Measurements from ENCODE around the gene PSMG3.

Gene PSMG3

DNA sequence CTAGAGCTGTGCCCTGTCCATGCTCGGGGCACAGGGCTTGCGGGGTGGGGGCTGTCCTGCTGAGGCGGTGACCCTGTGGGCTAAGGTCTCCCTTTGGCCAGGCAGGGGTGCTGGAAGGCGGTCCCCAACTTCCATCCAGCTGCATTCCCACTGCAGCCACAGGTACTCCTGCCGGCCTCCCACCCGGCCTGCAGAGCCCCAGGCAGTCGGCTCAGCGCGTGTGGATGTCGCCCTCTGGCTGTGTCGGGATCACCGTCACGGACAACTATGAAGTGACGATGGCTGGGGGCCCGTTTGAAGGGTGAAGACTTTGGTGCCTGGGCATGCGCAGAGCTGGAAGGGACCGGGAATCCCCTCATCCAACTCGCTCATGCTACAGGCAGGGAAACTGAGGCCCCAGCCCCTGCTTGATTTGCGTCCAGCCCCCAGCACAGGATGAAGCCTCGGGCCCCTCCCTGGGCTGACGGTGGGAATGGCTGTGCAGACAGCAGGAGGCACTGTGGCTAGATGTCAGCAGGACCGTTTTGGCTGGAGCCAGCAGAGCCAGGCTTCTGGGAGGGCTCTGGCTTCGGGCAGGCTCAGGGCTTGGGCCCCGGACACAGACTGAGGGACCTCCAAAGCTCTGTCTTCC is 11.5 kb downstream of the PSMG3 start:
- DNase-seq = no peak
- ATAC-seq = no peak

DNA sequence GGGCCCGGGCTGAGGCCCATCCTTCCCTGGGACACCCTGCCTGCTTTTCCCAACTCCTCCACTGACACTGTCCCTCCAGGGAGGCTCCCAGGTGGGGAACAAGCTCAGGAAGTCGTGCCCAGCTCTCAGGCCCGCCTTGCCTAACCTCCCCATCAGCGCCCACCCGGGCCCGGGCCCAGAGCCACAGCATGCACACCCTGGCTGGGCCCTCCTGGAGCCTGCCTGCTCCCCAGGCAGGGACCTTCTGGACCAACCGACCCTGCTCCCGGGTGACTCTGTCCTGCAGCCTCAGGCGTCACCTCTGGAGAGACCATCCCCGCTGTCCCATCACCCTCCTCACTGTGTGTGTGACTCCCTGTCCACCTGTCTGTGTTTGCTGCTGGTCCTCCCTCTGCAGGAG is 12.1 kb downstream of the PSMG3 start:
- DNase-seq = no peak
- ATAC-seq = no peak

DNA sequence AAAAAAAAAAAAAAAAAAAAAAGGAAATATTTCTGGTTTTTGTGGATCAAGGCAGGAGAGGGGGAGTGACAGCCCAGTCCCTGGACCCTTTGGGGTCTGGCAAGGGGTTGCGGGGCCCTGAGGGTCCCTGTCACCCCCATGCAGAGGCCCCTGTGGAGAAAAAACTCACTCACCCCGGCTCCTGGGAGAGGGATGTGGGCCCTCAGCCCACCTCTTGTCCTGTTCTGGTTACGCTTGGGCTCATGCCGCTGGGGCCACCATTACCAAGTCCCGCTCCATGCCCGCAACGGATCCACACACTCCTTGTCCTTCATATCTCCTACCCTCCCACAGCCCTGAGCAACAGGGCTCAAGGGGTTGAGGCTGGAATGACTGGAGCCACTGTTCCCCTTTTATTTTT is 12.8 kb downstream of the PSMG3 start:
- ATAC-seq (no peak), DNase-seq (no peak)

DNA sequence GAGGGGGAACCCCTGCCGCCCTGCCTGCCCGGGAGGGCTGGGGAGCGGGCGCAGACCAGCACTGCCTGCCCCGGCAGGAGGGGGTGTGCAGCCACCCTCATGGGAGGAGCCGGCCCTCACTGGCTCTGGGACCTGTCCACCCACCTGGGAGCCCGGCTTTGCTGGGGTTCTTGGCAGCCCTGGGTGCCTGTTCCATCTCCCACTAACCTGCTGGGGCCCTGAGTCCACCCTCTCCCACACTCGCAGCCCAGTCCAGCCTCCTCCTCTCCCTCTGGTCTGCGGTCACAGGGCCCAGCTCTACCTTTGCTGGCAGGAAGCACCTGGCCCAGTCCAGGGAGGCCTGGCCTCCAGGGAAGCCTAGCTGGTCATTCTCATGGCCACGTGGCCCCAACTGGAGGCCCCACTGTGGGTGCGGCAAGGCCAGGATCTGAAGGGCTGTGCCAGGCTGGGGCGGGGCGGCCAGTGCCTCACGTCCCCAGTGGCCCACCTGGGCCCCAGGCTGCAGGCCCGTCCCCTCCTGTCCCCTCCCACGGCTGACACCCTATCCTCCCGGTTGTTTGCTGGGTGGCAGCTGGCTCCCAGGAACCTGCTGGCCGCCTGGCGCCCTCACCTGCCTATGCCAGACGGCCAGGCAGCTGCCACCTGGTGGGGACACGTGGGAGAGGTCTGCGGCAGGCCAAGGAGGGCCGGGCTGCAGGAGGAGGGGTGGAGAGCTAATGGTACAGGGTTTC is 13.9 kb downstream of the PSMG3 start, which contains the start of gene TMEM184A:
TSS of gene TMEM184A (minus strand) at position 393 of the 731 bp plus-strand sequence. CDS start 721 bp downstream, outside the sequence.
- DNase-seq (peak; percentile 57), ATAC-seq (peak; percentile 34)

GRCh38 chr7:1555046-1555812 is 14.6 kb downstream of the PSMG3 start:
- ATAC-seq = no peak

GRCh38 chr7:1554333-1555045 is 15.3 kb downstream of the PSMG3 start:
- no peak for ATAC-seq
- no peak for DNase-seq

More at GRCh38 chr7:1555046-1555812, 14.6 kb downstream of the PSMG3 start:
- DNase-seq = no peak

- no peak for ATAC-seq
These were observed 16.2 kb downstream of the PSMG3 start for GRCh38 chr7:1553512-1554210.

DNA sequence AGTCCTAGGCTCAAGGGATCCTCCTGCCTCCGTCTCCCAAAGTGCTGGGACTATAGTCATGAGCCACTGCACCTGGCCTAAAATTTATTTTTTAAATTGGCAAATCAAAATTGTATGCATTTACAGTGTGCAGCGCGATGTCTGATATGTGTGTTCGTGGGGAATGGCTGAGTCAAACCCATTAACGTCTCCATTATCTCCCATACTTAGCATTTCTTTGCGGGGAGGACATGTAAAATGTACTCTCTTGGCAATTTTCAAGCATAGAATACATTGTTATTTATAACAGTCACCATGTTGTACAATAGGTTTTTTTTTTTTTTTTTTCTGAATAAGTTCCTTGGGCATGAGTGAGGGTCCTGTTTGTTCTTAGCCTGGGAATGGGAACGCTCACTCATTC is 17.6 kb downstream of the PSMG3 start:
- DNase-seq (no peak), ATAC-seq (no peak)

More at GRCh38 chr7:1553512-1554210, 16.2 kb downstream of the PSMG3 start:
- no peak for DNase-seq

DNA sequence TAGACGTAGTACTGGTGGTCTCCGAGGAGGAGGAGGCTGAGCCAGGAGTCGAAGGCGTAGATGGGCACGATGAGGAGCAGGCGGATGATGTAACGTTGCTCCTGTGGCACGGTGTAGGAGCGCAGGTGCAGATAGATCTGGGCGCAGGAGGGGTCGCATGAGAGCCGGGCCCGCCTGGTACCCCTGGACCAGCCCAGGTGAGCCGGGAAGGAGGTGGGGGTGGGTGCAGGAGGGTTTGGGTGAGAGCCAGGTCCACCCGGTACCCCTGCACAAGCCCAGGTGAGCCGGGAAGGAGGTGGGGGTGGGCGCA is 19.0 kb downstream of the PSMG3 start:
- ATAC-seq (no peak), DNase-seq (no peak)

DNA sequence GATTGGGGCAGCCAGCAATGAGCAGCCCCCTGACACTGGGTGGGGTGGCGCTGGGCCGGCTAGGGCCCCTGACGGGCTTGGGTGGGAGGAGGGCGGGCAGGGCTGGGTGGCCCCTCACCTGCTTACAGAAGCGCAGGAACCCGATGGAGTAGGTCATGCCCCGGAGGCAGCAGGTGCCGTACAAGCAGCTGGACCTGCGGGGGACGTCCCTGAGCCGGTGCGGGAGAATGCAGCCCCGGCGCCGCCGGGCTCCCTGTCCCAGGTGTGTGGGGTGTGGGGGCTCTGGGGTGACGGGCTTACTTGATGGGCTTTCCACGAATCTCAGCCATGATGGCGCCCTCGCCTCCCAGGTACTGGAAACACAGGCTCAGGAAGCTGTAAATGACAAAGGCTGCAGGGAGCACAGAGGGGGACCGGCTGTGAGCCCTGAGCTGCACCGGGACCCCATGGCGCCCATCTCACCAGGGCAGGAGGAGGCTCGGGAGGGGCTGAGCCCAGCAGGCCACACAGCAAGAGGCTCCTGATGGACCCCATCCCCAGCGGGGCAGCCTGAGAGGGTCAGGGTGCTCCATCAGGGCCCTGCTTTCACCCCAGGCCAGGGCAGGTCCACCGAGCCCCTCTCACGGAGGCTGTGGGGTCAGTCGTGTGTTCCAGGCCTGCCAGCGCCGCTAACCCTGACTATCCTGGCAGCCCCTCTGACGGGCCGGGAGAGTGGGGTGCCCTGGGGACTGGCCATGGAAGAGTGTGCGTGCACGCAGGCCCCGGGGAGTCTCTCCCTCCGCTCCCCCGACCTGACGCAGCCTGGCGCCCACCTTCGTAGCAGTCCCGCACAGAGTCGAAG is 19.6 kb downstream of the PSMG3 start:
- no peak for ATAC-seq
- no peak for DNase-seq

DNA sequence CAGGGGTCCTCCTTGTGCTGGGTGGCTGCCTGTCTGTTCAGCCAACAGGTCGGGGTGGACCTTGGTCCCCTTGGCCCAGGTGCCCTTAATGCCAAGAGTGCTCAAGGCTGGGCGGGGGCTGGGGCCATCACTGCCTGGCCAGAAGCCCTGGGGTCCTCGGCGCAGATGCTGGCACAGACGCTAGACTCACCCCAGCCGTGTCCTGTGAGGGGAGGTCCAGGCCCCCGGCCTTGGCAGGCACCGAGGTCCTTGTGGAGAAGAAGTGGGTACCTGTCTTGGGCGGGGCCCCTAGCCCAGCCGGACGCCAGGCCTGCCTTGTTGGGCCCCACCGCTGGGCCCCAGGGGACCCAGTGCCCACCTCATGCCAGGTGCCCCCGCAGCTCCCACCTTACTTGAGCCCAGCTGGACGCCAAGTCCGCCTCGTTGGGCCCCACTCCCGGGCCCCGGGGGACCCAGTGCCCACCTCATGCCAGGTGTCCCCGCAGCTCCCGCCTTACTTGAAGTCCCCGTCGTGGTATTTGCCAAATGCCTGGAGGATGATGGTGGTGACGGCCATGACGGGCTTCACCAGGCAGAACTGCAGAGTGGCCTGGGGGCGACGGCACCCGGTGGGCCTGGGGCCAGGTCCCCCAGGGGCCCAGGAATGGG is 20.4 kb downstream of the PSMG3 start:
- no peak for ATAC-seq
- DNase-seq = no peak

DNA sequence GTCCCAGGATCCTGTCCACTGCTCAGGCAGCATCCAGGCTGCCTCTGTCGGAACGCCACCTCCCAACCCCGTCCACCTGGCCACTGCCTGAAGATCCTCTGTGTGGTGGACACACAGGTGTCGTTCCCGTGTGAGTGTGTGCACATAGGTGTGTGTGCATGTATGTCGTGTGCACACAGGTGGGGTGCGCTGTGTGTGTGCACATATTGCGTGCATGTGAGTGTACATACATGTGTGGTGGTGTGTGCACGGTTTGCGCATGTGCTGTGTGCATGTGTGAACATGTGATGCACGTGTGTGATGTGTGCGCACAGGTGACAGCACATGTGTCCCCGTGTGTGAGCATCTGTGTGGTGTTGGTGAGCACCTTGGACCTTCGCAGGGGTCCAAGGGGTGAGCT is 20.9 kb downstream of the PSMG3 start:
- ATAC-seq = no peak
- DNase-seq = no peak

DNA sequence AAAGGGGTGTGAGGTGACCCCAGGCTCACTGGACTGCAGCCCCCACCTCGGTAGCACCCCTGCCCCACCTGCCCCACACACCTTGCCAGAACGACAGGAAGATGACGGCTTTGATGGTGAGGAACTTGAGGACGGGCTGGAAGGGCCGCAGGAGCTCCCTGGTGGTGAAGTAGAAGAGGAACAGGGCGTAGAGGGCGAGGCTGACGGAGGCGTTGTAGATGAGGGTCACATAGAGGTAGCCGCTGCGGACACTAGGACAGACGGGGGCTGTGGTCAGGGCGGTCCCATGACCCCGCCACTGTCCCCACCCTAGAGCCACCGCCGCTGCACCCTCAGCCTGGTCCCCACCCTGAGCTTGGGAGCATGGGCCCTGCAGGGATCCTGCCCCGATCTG is 21.4 kb downstream of the PSMG3 start:
- no peak for ATAC-seq
- no peak for DNase-seq

DNA sequence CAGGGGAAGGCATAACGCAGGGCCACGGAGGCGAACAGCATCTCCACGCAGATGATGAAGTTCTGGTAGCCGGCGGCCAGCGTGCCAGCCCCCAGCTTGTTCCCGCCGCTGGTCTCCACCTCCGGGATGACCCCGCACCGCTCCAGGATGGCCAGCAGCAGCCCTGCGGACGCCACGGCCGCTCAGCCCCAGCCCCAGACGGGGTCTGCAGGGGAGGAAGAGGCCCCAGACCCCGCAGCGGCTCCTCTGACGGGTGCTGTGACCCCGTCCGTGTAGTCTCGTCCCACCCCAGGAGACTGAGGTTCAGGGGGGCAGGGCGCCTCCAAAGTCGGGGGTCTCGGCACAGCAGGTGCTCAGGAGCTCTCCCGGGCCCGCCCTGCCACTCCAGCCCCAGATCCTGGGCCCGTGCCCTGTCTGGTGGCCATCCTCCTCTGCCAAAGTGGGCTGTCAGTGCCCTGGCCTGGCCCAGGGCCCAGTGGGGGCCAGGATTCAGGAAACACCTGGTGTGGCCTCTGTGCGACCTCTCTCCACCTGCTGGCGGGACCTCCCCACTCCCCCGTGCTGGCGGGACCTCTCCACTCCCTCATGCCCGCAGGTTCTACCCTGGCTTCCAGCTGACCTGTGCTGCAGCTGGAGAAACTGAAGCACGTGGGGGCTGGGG is 21.9 kb downstream of the PSMG3 start:
- DNase-seq (no peak), ATAC-seq (no peak)

DNA sequence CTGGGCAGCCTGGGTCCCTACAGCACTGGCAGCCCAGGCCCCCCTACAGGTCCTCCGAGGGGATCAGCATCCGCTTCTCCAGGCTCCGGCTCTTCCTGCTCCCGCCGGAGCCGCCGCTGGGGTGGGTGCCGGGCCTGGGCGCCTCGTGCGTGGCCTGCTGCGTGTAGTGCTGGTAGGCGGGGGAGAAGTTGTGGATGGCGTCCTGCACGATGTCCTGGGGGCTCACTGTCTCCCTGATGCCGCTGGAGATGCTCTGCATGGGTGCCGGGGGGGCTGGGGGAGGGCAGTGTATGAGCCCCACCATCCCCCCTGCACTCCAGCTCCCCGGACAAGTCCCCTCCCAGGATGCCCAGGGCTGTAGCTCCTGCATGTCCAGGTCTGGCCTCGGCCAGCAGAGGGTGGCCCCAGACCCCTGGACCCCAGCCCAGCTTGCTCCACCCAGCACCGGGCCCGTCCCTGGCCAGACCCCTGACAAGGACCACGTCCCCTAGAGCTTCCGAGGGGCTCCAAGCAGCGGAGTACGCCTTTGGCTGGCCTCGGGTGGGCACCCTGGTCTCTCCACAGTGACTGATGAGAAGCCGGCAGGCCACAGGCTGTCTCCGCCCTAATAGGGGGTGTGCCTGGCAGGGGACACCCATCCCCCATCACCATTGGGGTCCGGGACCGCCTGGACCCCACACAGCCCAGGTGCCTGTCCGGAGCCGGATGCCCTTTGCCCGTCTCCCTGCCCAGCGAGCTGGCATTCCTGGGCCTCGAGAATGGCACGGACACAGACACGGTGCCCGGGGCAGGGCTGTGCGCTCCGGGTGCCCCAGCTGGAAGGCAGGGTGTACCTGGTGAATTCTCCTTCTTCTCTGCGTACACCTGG is 22.7 kb downstream of the PSMG3 start:
- DNase-seq = no peak
- ATAC-seq = no peak

DNA sequence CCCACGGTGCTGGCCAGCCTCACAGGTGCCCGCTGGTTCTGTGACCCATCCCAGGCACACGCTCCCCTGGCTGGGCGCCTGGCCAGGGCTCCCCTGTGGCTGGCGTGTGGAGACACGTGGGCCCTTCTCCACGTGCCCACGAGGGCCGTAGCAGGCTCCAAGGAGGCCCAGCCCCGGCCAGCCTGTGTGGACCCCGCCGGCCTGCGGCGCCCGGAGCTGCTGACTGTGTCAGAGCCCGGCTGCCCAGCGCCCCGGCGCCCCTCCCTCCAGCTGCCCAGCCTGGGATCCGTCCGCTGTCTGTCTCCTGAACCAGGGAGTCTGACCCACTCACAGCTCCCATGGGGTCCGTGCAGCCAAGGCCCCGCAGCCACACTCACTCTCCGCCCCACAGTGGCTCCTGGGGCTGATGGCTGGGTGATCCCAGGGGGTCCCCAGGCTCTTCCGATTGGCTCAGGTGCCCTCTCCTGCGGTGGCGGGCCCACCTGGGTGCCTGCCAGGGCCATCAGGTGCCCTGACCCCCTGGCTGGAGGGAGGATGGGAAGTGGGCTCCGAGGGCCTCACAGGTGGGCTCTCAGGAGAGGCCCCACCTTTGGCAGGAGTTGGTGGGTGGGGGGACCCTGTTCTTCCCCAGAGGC is 23.4 kb downstream of the PSMG3 start:
- DNase-seq (no peak), ATAC-seq (no peak)

GRCh38 chr7:1545417-1546246 is 24.2 kb downstream of the PSMG3 start:
- no peak for ATAC-seq
- no peak for DNase-seq
